Epithelial cell of proximal tubule (primary cell): ENCODE measurements around the gene OR2V1. TPM values are rescaled to one million over a fixed set of nuclear protein-coding genes. Genes with fewer than 3 reads are reported as not detected.

Experiments
- DNase-seq: peaks from one replicate; pipeline ENCODE4 v3.0.0-alpha.2; 2011; ENCODE audit warnings: low read depth
- H3K4me3 ChIP-seq: 2 replicates; pipeline ENCODE4 v1.5.1; 2011; ENCODE audit warnings: low read depth, mild to moderate bottlenecking, low read length
- total RNA-seq: library from RNA; depleted of rRNA; stranded (reverse); fragments of >200 nt; gene quantifications from 2 replicates; pipeline ENCODE4 v1.2.3, GENCODE V29; 2015
- TF ChIP-seq, protein P1 (sequence below): conservative IDR thresholded peaks from 2 replicates; pipeline ENCODE4 v1.5.1; 2012; ENCODE audit warnings: low read depth, mild to moderate bottlenecking, low read length

Gene OR2V1
- total RNA-seq, 1 donor from 2014 or later: not detected

DNA sequence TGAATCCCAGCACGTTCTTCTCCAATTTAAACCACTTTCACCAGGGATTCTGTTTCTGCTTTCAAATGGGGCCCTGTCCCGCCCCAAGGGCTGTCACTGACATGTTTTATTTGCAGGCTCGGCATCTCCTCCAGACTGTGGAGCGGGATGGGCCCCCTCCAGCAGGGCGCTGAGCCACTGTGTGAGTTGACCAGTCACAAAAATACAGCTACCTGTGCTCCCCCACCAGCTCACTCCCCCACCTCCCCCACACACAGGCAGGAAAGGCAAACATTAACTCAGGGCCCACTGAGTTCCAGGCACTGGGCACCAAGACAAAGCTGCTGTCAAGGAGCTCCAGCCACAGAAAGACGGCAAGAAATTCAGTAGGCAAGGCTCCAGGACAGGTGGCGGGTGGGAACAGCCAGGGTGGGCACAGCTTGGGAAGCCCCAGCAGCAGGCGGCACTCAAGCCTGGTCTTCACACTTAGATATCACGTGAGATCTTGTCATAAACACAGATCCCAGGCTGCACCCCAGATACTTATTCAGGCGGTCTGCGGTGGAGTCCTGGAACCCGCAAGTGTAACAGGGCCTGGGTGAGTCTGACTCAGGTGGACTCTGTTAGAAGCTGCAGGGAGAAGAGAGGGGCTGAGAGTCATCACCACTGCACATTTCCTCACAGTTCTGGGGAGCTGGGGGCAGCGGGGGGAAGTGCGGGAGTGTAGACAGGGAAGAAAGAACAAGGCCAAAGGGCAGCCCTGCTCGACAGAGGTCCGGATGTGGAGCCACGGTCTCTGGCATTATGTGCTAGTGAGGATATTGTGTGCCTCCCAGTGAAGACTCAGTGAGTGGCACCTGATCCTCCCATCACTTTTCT, 44.7 kb downstream of the OR2V1 start:
- no peak for DNase-seq
- H3K4me3 ChIP-seq: no peak overlapping the region
- TF ChIP-seq, protein P1, sequence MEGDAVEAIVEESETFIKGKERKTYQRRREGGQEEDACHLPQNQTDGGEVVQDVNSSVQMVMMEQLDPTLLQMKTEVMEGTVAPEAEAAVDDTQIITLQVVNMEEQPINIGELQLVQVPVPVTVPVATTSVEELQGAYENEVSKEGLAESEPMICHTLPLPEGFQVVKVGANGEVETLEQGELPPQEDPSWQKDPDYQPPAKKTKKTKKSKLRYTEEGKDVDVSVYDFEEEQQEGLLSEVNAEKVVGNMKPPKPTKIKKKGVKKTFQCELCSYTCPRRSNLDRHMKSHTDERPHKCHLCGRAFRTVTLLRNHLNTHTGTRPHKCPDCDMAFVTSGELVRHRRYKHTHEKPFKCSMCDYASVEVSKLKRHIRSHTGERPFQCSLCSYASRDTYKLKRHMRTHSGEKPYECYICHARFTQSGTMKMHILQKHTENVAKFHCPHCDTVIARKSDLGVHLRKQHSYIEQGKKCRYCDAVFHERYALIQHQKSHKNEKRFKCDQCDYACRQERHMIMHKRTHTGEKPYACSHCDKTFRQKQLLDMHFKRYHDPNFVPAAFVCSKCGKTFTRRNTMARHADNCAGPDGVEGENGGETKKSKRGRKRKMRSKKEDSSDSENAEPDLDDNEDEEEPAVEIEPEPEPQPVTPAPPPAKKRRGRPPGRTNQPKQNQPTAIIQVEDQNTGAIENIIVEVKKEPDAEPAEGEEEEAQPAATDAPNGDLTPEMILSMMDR: no peak

DNA sequence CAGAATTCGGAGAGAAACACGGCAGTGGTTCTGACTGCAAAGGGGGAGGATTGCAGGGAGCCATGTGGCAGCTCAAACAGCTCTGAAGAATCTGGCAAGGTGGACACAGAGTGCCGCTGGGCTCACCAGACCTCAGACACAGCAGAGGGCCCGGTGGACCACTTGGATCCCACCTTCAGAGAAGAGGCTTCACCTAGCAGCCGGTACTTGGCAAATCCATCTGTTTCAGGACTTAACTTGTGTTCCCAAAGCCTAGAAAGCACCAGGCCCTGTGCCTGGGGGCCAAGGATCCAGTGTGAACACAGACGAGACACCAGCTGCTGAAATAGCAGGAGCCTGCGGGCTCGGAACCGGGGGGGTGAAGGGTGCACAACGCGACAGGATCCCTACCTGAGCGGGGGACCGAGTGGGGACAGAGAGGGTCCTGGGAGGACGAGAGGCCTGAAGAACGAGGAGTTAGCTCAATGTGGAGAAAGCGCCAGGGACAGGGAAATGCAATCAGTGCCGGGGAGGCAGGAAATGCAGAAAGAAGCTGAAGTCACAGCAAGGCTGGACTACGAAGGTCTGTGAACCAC, 46.3 kb downstream of the OR2V1 start:
- TF ChIP-seq, protein P1: no peak
- H3K4me3 ChIP-seq: no peak overlapping the region
- DNase-seq: no peak

DNA sequence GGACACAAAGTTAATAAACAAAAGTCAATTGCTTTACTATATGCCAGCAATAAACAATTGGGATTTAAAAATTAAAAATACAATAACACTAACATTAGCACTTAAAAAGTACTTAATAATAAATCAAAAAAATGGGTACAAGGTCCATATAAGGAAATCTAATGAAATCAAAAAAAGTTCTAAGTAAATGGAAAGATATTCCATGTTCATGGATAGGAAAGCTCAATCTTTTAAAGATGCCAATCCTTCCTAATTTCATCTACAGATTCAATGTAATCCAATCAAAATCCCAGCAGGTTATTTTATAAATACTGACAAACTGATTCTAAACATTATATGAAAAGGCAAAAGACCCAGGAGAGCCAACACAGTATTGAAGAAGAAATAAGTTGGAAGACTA, 49.0 kb downstream of the OR2V1 start:
- H3K4me3 ChIP-seq: no peak overlapping the region
- no peak for DNase-seq
- TF ChIP-seq, protein P1: no peak

DNA sequence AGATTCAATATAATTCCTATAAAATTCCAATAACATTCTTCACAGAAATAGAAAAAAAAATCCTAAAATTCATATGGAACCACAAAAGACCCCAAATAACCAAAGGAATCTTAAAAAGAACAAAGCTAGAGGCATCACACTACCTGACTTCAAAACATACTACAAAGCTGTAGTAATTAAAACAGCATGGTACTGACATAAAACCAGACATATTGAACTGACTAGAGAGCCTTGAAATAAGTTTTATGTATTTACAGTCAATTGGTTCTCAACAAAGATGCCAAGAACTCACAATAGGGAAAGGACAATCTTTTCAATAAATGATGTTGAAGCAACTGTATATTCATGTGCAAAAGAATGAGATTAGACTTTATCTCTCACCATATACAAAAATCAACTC, 54.0 kb downstream of the OR2V1 start:
- H3K4me3 ChIP-seq: no peak overlapping the region
- DNase-seq: no peak
- TF ChIP-seq, protein P1: no peak

Other genes with a start within 250 kb of the OR2V1 start
- not detected in 2 replicates for gene BTNL8, start 232.0 kb downstream of the OR2V1 start, total RNA-seq
- gene BTNL3, start 142.3 kb downstream of the OR2V1 start, total RNA-seq: not detected in 2 replicates
- gene BTNL9, start 90.9 kb downstream of the OR2V1 start, total RNA-seq: 0.22 TPM in 1 of 2 replicates, not detected in the other
- gene OR2V2, start 16.4 kb upstream of the OR2V1 start, total RNA-seq: not detected in 2 replicates
- 2.7 and 14.6 TPM in 2 replicates for gene TRIM7, start 74.0 kb upstream of the OR2V1 start, total RNA-seq
- 10.6 and 12.4 TPM in 2 replicates for gene TRIM41, start 92.1 kb upstream of the OR2V1 start, total RNA-seq
- gene RACK1, start 112.7 kb upstream of the OR2V1 start, total RNA-seq: 2,747 and 3,067 TPM in 2 replicates
- gene TRIM52, start 130.0 kb upstream of the OR2V1 start, total RNA-seq: 1.6 and 3.5 TPM in 2 replicates
- not detected in 2 replicates for gene OR4F3, start 236.1 kb upstream of the OR2V1 start, total RNA-seq